ENCODE measurements around the gene ANXA1.

GRCh38 chr9:73104342-73104741 lies 47.3 kb upstream of the ANXA1 start:
- TF ChIP-seq CTCF (conservative IDR thresholded peaks at IDR 0.05; ENCODE audit: low read depth, low read length) (no peak), EZH2 (IDR thresholded peaks at IDR 0.05; ENCODE audit: borderline replicate concordance, low read depth, low read length, poor library complexity, severe bottlenecking) (no peak)
